Breast epithelium (tissue), 3 donors: ENCODE measurements around the gene MRAS.

ENCODE experiments used
- CTCF ChIP-seq, 3 donors: fragments of 450-650 bp; IDR thresholded peaks; one replicate each; pipeline ENCODE4 v1.5.1; 2016 to 2017; ENCODE audit warnings: antibody characterized with exemption in 3 of 3, mild to moderate bottlenecking in 3 of 3, moderate library complexity in 3 of 3
- POLR2A ChIP-seq: fragments of 450-650 bp; IDR thresholded peaks from one replicate; pipeline ENCODE4 v1.6.1; 2016; ENCODE audit warnings: antibody characterized with exemption, mild to moderate bottlenecking, moderate library complexity
- POLR2AphosphoS5 ChIP-seq, 3 donors: sonication (generic); formaldehyde crosslinking; IDR thresholded peaks; one replicate each; pipeline ENCODE4 v1.6.1; 2017; ENCODE audit warnings: antibody characterized with exemption in 3 of 3

DNA sequence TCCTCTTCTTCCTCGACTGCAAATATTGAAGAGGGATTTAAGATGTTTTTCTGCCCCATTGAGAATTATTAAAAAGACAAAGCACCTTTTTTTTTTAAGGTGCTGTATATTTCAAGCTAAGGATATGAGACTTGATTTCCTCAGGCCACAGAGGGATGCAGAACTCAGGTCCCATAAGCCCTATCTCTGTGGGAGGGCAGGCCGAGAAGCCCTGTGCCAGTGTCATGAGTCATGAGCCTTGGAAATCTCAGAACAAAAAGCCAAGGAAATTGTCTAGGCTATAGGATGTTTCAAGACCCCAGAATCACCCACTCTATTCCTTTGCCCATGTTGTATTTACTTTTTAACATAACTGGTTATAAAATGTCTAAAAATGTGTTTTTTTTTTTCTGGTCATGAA lies 93.4 kb downstream of the MRAS start:
- no peak for TF ChIP-seq CTCF (IDR thresholded peaks at IDR 0.05)
- no peak for TF ChIP-seq POLR2AphosphoS5 (IDR thresholded peaks at IDR 0.05)
- TF ChIP-seq POLR2A, result no peak
